Adipocyte (in vitro differentiated cells): ENCODE results near the gene PELI2.
A peak's percentile ranks its signal among the peaks of the same experiment; 100 is the strongest.

Experiments used
- DNase-seq: peaks from one replicate; pipeline ENCODE4 v3.0.0-alpha.2; 2015; ENCODE audit warnings: low read depth
- H3K27me3 ChIP-seq: replicated peaks from 2 replicates; pipeline ENCODE4 v1.7.0; 2013; ENCODE audit warnings: mild to moderate bottlenecking, low read length, moderate library complexity; ENCODE audit not compliant: control insufficient read depth, insufficient read depth
- H3K36me3 ChIP-seq: 2 replicates; pipeline ENCODE4 v1.7.0; 2013; ENCODE audit warnings: low read length, mild to moderate bottlenecking, moderate library complexity; ENCODE audit not compliant: control insufficient read depth, insufficient read depth, severe bottlenecking
- H3K4me1 ChIP-seq: 2 replicates; pipeline ENCODE4 v1.7.0; 2013; ENCODE audit warnings: mild to moderate bottlenecking, low read length, moderate library complexity; ENCODE audit not compliant: control insufficient read depth, insufficient read depth
- H3K4me3 ChIP-seq: 2 replicates; pipeline ENCODE4 v1.7.0; 2013; ENCODE audit warnings: mild to moderate bottlenecking, low read length, moderate library complexity
- H3K9ac ChIP-seq: 2 replicates; pipeline ENCODE4 v1.7.0; 2013; ENCODE audit warnings: mild to moderate bottlenecking, low read length, moderate library complexity
- H3K9me3 ChIP-seq: 2 replicates; pipeline ENCODE4 v1.7.0; 2013; ENCODE audit warnings: mild to moderate bottlenecking, low read length, moderate library complexity; ENCODE audit not compliant: control insufficient read depth

PELI2 gene

DNA sequence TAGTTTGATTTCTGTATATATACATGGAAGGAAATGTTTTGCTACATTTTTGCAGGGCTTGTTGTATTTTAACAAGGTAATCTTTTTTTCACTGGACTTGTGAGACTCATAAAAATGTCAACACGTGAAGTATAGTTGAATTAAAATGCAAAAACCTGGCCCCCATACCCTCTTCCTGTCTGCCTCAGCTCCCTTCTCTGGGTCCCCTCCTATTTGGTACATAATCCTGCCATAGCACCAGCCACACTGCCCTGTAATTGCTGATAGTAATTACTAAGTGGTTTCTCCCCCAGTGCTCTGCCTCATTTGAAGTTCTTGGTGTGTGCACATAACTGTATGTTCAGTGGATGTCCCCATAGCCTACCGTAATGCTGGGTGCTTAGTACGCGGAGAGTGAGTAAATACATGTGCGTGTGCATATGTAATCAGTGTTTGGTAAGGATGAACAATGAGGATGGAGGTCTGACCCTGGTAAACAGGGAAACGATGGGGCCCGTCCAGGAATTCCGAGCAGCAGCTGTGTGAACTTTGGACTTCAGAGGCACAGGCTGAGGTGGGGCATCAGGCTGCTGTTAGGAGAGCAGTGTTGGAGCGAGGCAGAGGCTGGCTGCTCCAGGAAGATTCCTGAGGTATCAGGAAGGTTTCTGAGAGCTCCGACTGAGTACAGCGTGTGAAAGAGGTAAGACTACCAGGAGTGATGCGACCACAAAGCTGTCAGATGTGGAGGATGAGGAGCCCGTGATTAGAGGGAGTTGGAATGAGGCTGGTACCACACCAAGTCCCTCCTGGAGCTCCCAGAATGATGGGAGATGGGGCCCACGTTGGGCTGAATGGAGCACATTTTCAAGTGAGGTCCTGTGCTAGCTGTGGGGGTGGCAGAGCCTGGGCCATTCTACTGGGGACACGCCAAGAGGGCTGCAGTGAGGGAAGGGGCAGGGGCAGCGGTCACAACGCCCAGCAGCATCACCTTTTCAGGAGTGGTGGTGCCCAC, 106.8 kb downstream of the PELI2 start:
- DNase-seq = no peak
- H3K4me3 ChIP-seq = no peak overlapping the region

DNA sequence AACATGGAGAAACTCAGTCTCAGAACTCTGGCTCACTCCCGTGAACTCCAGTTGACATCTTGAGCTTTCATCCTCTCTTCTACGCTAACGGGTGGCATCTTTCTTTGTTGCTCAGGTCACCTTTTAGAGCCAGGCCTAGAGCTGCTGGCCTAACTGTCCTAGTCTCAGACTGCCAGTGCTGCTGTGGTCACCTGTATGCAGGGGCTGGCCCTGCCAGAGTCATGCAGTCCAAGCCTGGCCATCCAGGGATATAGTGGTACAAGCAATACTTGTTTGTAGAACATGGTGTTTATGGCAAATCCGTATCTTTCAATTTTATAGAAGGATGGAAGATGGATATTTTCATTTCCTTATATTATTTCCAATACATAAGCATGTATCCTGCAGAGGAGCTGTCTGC, 117.2 kb downstream of the PELI2 start:
- Histone ChIP-seq H3K9ac (no peak overlapping the region), H3K4me1 (no peaks in the 10 kb centered on the region)

More for the DNA sequence above, 106.8 kb downstream of the PELI2 start:
- H3K9ac ChIP-seq = no peak overlapping the region
- H3K4me1 ChIP-seq = no peaks in the 10 kb centered on the region
- no peaks in the 10 kb centered on the region for H3K36me3 ChIP-seq
- H3K27me3 ChIP-seq = no peaks in the 10 kb centered on the region
- no peaks in the 10 kb centered on the region for H3K9me3 ChIP-seq

DNA sequence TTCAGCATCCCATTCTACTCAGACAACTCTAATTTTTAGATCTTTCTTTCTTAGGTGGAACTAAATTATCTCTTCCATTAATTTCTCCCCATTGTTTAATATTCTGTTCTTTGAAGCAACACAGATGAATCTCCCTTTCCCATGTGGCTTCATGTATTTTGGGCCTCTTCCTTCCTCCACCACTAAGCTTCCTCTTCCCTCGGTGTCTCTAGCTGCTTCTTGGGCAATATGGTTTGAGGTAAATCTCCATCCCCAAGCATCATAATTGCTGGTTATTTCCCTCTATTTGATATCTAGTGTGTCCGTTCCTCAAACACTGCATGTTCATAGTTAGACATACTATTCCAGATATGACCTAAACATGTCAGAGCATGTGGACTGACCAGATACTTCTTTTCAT, 119.2 kb downstream of the PELI2 start:
- H3K9me3 ChIP-seq = no peaks in the 10 kb centered on the region
- no peak overlapping the region for H3K9ac ChIP-seq
- H3K27me3 ChIP-seq = no peaks in the 10 kb centered on the region
- H3K4me1 ChIP-seq = peaks cover 8% of the 10 kb centered on the region
- DNase-seq = no peak
- no peaks in the 10 kb centered on the region for H3K36me3 ChIP-seq
- no peak overlapping the region for H3K4me3 ChIP-seq

More for the DNA sequence above, 117.2 kb downstream of the PELI2 start:
- DNase-seq = no peak
- Histone ChIP-seq H3K9me3 (no peaks in the 10 kb centered on the region), H3K36me3 (no peaks in the 10 kb centered on the region), H3K4me3 (no peak overlapping the region), H3K27me3 (no peaks in the 10 kb centered on the region)

DNA sequence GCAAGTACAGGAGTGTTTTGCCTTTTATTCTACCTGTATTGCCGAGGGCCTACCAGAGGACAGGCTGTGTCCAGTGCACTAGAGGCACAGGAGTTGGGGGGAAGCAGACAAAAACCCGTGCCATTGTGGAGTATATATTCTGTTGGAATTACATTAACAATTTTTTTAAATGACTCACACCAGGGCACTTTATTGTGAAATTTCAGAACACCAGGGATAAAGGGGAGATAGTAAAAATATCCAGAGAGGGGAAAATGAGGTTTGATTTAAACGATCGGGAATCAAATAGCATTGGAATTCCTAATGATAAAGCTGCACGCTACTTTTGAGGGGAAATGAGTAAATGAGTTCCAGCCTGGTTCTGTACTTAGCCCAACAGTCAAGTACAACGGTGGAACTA, 123.2 kb downstream of the PELI2 start:
- Histone ChIP-seq H3K4me3 (no peak overlapping the region), H3K36me3 (no peaks in the 10 kb centered on the region), H3K27me3 (no peaks in the 10 kb centered on the region), H3K4me1 (peaks cover 19% of the 10 kb centered on the region), H3K9me3 (no peaks in the 10 kb centered on the region), H3K9ac (no peak overlapping the region)
- peak; percentile 56 for DNase-seq

- H3K4me3 ChIP-seq = no peak overlapping the region
- H3K27me3 ChIP-seq = no peaks in the 10 kb centered on the region
- no peaks in the 10 kb centered on the region for H3K36me3 ChIP-seq
- H3K9me3 ChIP-seq = no peaks in the 10 kb centered on the region
- H3K9ac ChIP-seq = no peak overlapping the region
- peaks cover 19% of the 10 kb centered on the region for H3K4me1 ChIP-seq
- DNase-seq = peak; percentile 12
Observed at GRCh38 chr14:56243110-56243509, 124.9 kb downstream of the PELI2 start.

GRCh38 chr14:56244138-56244789, 126.1 kb downstream of the PELI2 start:
- H3K4me1 ChIP-seq = peaks cover 19% of the 10 kb centered on the region
- no peaks in the 10 kb centered on the region for H3K36me3 ChIP-seq
- no peaks in the 10 kb centered on the region for H3K9me3 ChIP-seq
- H3K27me3 ChIP-seq = no peaks in the 10 kb centered on the region
- no peak overlapping the region for H3K9ac ChIP-seq
- peak; percentile 94 for DNase-seq
- H3K4me3 ChIP-seq = peak overlapping the region; percentile 37

DNA sequence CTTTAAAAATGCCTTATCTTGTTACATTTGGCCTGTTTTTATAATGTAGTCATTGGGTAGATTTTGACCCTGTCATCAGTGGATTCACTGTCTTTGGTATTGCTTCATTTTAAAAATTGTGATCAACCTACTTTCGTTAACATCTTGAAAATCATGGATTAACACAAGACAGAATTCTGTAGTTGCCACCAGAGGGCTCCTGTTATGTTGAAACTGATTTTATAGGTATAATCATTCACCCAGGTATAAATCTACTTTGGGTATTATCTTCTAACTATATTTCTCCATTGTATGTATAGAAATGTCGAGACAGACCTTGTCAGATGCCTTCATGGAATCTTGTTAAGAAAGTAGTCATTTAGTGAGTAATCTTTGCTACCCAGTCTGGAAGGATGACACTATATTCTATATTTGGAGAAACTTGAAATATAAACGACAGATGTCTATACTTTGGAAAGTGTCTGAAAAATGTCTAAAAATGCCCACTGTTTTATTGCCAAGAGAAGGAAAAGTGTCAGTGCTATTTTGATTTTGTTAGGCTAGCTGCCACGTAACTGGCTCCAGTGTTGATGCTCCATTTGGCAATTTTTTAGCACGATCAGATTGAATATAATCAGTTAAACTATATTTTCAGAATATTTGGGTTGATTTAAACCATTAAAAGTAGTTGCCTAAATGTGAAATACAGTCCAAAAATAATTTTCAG, 129.4 kb downstream of the PELI2 start:
- H3K9me3 ChIP-seq = no peaks in the 10 kb centered on the region
- peak; percentile 31 for DNase-seq
- no peak overlapping the region for H3K4me3 ChIP-seq
- H3K36me3 ChIP-seq = no peaks in the 10 kb centered on the region
- H3K27me3 ChIP-seq = no peaks in the 10 kb centered on the region
- H3K4me1 ChIP-seq = peaks cover 11% of the 10 kb centered on the region
- no peak overlapping the region for H3K9ac ChIP-seq

GRCh38 chr14:56248442-56248841, 130.2 kb downstream of the PELI2 start:
- DNase-seq = no peak
- Histone ChIP-seq H3K9ac (no peak overlapping the region), H3K4me3 (no peak overlapping the region), H3K9me3 (no peaks in the 10 kb centered on the region), H3K27me3 (no peaks in the 10 kb centered on the region), H3K36me3 (no peaks in the 10 kb centered on the region), H3K4me1 (peaks cover 11% of the 10 kb centered on the region)

GRCh38 chr14:56261046-56261445, 142.8 kb downstream of the PELI2 start:
- Histone ChIP-seq H3K36me3 (no peaks in the 10 kb centered on the region), H3K9ac (no peak overlapping the region), H3K4me1 (no peaks in the 10 kb centered on the region), H3K9me3 (peaks cover 8% of the 10 kb centered on the region), H3K27me3 (no peaks in the 10 kb centered on the region), H3K4me3 (no peak overlapping the region)
- no peak for DNase-seq

GRCh38 chr14:56262530-56262929, 144.3 kb downstream of the PELI2 start:
- Histone ChIP-seq H3K9ac (no peak overlapping the region), H3K36me3 (no peaks in the 10 kb centered on the region)
- no peak for DNase-seq

DNA sequence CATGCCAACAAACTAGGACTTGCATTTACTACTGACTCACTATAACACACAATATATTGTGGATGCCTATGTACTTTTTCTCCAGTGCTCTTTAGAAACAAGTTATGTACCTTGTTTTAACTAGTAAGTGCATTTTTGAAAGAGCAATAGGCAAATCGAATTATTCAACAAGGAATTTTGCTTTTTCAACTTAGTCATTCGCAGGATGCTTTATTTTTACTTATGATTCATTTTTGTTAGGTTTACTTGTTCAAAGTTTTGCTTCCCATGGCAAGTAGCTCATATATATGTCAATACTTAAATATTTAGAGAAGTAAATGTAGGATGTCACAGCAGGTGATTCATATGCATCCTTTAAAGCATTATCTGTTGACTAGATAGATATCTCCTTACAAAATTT, 149.8 kb downstream of the PELI2 start:
- no peaks in the 10 kb centered on the region for H3K36me3 ChIP-seq
- no peak overlapping the region for H3K4me3 ChIP-seq
- H3K9me3 ChIP-seq = no peaks in the 10 kb centered on the region
- peaks cover 10% of the 10 kb centered on the region for H3K4me1 ChIP-seq
- DNase-seq = peak; percentile 16
- no peaks in the 10 kb centered on the region for H3K27me3 ChIP-seq
- H3K9ac ChIP-seq = no peak overlapping the region

More at GRCh38 chr14:56262530-56262929, 144.3 kb downstream of the PELI2 start:
- Histone ChIP-seq H3K4me3 (no peak overlapping the region), H3K4me1 (no peaks in the 10 kb centered on the region), H3K9me3 (peaks cover 8% of the 10 kb centered on the region), H3K27me3 (no peaks in the 10 kb centered on the region)
